ENCODE data around the gene ZDHHC14.

DNA sequence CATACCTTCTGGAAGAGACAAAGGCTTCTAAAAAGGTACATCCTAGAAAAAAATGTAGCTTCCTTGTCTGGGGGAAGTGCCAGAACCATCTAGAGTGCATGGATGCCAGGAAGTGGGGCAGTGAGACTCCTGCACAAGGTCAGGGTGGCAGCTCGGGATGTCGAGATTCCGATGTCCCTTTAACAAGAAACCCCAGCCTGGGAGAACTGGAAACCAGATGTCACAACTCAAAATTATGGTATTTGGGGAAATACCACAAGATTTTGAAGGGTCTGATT lies 168.4 kb downstream of the ZDHHC14 start:
- TF ChIP-seq, protein P1, sequence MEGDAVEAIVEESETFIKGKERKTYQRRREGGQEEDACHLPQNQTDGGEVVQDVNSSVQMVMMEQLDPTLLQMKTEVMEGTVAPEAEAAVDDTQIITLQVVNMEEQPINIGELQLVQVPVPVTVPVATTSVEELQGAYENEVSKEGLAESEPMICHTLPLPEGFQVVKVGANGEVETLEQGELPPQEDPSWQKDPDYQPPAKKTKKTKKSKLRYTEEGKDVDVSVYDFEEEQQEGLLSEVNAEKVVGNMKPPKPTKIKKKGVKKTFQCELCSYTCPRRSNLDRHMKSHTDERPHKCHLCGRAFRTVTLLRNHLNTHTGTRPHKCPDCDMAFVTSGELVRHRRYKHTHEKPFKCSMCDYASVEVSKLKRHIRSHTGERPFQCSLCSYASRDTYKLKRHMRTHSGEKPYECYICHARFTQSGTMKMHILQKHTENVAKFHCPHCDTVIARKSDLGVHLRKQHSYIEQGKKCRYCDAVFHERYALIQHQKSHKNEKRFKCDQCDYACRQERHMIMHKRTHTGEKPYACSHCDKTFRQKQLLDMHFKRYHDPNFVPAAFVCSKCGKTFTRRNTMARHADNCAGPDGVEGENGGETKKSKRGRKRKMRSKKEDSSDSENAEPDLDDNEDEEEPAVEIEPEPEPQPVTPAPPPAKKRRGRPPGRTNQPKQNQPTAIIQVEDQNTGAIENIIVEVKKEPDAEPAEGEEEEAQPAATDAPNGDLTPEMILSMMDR (IDR thresholded peaks at IDR 0.05; ENCODE audit: insufficient read depth, low read length, poor library complexity, severe bottlenecking) = no peak
- TF ChIP-seq EZH2phosphoT487 (conservative IDR thresholded peaks at IDR 0.05; ENCODE audit: low read length) = no peak
